ENCODE measurements around the gene CERKL.

CERKL gene

GRCh38 chr2:181626671-181627070 lies 30.2 kb downstream of the CERKL start:
- DNase-seq (ENCODE audit: low spot score), result no peak

GRCh38 chr2:181623159-181623558 lies 33.7 kb downstream of the CERKL start:
- DNase-seq (ENCODE audit: low spot score), result no peak

DNA sequence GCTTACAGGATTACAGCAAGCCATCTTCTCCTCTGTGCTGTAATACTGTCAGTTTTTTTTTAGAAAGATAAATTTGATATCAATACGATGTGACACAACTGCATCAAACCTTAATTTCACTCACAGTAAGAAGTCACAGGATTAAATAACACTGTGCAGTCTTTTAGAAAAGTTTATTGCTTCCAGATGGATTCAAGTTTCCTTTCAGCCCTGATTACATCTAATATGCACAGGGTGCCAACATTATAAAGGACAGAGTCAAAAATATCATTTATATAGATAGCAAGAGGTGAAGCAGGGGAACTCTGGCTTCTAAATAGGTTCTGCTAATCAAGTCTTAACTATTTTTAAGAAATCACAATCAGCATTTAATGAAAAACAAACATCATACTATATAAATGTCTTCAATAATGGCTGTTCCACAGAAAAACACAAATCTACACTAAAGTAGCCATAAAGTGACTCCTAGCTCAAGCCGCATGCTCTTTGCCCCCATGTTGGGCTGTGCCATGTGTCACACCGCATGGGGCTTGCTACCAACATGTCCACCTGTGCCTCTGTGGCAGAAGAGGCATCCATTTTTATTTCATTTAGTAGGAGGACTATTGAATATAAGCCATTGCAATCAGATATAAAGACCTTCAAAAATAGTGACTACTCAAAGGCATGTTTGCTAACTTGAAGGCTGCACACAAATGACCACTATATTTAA lies 35.0 kb downstream of the CERKL start:
- no peak for DNase-seq (ENCODE audit: low spot score)

GRCh38 chr2:181619516-181619915 lies 37.4 kb downstream of the CERKL start:
- no peak for DNase-seq (ENCODE audit: low spot score)

DNA sequence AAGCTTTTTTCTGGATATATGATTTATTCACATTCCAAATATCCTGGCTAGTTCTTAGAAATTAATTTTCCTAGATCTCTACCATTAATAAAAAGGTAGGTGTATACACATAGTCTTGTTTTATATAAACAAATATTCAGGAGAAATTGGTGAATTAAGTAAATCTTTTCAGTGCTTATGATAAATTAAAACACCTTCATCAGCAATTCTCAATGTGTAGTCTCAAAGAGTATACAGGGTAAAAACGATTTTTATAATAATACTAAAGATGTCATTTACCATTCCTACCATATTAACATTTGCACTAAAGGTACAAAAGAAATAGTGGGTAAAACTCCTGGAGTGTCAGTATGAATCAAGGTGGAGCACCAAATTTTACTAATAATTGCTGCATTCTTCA lies 40.2 kb downstream of the CERKL start:
- DNase-seq (ENCODE audit: low spot score), result no peak

- DNase-seq (ENCODE audit: low spot score), result no peak
Observed at GRCh38 chr2:181614874-181615638, 41.8 kb downstream of the CERKL start.

DNA sequence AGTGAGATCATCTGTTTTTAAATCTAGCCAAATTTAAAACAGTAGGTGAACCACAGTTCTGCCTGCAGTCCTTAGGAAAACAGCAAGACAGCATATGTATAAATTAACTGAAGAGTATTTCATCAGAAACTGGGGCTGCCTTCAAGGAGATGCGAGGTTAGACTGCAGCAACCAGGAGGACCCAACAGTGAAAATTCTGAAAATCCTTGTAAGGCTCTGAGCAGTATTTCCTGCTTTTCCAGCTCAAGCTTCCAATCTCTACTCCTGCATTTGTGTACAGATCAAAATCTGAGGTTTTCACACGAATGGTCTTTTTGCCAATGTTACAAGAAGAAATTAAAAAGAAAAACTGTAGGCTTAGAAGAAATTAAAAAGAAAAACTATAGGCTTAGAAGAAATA lies 43.7 kb downstream of the CERKL start:
- no peak for DNase-seq (ENCODE audit: low spot score)

- no peak for DNase-seq (ENCODE audit: low spot score)
Observed at GRCh38 chr2:181607629-181608590, 49.0 kb downstream of the CERKL start.

- DNase-seq (ENCODE audit: low spot score), result no peak
Observed at GRCh38 chr2:181605889-181606837, 50.7 kb downstream of the CERKL start.

DNA sequence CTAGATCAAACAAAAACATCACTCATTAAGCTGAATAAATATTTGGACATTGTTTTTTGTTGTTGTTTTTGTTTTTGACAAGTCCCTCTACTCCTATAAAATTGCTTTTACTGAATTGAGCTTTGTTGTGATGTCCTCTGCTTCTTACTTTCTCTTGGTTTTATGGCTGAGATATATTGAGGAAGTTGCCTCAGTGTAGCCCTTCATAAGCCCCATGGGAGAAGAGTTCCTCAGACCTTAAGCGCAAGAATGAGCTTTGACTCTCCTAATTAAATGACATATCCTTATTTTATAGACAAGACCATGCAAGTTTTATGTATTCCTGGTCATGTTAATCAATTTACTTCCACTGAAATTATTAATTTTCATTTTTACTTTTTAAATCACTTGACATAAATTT lies 54.9 kb downstream of the CERKL start:
- no peak for DNase-seq (ENCODE audit: low spot score)

DNA sequence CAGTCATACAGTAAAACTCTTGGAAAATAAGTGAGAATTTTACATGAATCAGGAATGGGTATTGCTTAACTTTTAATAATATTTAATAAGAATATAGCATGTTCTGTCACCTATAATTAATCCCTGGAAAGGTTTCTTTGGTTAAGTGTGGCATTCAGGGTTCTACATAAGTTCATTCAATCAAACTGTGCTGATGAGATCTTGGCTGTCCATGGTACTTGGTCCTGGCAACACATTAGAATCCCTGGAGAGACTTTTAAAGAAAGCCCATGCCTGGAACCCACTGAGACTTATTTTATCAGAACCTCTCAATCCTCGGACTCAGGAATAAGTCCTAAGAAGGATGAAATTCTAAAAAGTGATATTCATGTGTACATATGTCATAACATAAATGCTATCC lies 60.3 kb downstream of the CERKL start:
- no peak for DNase-seq (ENCODE audit: low spot score)

DNA sequence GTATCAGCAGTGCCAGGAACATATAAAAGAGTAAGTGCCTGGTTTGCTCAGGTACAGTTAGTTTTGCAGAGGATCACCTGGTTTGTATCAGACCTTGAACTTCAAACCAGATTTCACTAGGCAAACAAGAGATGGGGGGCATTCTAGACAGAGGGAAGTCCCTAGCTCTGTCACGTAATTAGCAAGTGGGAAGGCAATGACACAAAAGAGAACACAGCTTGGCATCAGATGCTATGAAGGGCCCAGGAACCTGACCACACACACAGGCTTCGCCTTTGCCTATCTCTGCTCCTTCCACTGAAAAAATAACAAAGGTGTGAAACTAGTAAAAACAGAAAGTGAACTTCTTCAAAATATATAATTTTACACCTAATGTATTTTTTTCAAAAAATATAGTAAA lies 62.6 kb downstream of the CERKL start:
- no peak for DNase-seq (ENCODE audit: low spot score)

GRCh38 chr2:181589779-181590178 lies 67.1 kb downstream of the CERKL start:
- no peak for DNase-seq (ENCODE audit: low spot score)

- DNase-seq (ENCODE audit: low spot score), result no peak
Observed at GRCh38 chr2:181588546-181588945, 68.4 kb downstream of the CERKL start.

DNA sequence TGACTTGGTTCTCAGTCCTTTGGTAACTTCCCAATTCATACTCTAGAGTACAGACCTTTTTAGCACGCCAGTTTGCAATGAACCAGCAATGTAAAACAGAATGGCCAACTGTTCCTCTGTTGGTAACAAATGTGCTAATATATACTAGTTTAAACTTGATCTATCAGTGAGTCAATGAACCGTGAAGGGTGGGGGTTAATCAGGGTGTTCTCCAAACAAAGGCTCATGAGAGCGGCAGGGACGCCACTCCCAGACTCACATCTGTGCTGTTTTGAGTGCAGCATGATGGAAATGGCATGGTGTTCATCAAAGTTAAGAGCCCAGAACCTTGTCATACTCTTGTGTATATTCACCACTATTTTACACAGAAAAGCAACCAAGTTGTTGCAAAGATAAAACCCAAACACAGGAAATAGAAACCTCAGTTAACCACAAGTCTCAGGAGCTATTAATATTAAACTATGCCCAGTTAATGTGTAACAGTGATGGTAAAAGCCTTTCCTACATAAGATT lies 70.3 kb downstream of the CERKL start:
- no peak for DNase-seq (ENCODE audit: low spot score)

DNA sequence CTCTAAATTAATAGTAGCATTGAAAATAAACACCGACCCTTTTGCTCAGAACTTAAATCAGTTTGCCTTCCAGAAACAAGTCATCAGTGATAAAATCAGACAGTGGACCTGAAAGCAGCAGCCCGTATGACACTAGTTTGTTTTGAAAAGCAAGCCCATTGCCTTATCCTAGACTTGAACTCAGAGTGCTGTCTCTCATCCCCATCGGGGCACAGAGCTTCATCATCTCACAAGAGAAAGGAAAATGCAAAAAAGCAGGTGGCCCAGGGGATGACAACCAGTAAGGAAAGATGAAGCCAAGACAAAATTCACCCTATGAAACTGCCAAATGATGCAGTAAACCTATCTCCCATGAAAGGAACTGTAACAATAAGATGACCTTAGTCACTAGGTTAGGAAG lies 71.2 kb downstream of the CERKL start:
- no peak for DNase-seq (ENCODE audit: low spot score)

DNA sequence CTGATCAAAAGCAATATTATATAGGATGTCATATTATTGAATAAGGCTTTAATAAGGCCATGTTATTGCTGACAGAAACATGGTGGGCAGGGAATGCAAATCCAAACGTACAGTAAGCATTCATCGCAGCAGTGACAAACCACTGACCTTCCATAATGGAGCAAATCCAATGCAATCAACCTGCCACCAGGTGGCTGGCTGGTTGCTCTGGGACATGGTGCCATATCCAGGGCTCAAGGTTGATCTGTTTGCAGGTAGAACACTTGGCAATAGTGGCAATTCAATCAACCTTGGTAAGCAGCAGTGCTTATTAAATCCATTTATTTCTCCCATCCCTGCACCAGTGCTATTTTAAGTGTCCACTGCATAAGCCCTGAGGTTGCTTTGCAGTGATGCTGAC lies 75.4 kb downstream of the CERKL start:
- DNase-seq (ENCODE audit: low spot score), result no peak

- no peak for DNase-seq (ENCODE audit: low spot score)
Observed at GRCh38 chr2:181578829-181579228, 78.1 kb downstream of the CERKL start.

DNA sequence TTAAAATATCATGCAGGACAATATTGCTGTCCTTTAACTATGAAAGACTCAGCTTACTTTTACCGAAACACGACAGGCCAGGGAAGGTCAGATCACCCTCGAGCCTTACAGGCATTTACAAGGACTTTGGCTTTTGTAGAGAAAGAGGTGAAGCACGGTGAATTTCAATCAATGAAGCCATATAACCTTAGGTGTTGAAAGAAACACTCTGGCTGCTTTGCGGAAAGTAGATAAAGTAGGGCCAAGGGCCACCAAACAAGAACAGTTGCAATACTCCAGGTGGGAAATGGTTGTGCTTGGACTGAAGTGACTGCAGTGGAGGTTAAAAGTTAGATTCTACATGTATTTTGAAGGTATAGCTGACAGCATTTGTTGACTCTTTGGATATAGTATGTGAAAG lies 80.5 kb downstream of the CERKL start:
- no peak for DNase-seq (ENCODE audit: low spot score)

- no peak for DNase-seq (ENCODE audit: low spot score)
Observed at GRCh38 chr2:181575650-181576025, 81.3 kb downstream of the CERKL start.

- DNase-seq (ENCODE audit: low spot score), result no peak
Observed at GRCh38 chr2:181575024-181575649, 81.8 kb downstream of the CERKL start.
